ENCODE measurements around the gene CFB.
"Not testable (repeated sequence)": the region's sequence is repeated elsewhere in the genome, so short reads cannot be mapped to it uniquely, and the experiment has no call there.

GRCh38 chr6:31981744-31982143 is 35.8 kb downstream of the CFB start, which contains the start of gene C4A:
- not testable (repeated sequence) for TF ChIP-seq KLF10 (tag by site-specific recombination; IDR thresholded peaks at IDR 0.05); ZNF175 (tag by site-specific recombination; IDR thresholded peaks at IDR 0.05); KLF9 (tag by site-specific recombination; IDR thresholded peaks at IDR 0.05; ENCODE audit: low read depth); ZNF121 (tag by site-specific recombination; IDR thresholded peaks at IDR 0.05)
- TF ChIP-seq, protein P1, sequence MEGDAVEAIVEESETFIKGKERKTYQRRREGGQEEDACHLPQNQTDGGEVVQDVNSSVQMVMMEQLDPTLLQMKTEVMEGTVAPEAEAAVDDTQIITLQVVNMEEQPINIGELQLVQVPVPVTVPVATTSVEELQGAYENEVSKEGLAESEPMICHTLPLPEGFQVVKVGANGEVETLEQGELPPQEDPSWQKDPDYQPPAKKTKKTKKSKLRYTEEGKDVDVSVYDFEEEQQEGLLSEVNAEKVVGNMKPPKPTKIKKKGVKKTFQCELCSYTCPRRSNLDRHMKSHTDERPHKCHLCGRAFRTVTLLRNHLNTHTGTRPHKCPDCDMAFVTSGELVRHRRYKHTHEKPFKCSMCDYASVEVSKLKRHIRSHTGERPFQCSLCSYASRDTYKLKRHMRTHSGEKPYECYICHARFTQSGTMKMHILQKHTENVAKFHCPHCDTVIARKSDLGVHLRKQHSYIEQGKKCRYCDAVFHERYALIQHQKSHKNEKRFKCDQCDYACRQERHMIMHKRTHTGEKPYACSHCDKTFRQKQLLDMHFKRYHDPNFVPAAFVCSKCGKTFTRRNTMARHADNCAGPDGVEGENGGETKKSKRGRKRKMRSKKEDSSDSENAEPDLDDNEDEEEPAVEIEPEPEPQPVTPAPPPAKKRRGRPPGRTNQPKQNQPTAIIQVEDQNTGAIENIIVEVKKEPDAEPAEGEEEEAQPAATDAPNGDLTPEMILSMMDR (tag by site-specific recombination; IDR thresholded peaks at IDR 0.05) = not testable (repeated sequence)
- TF ChIP-seq, protein P2, sequence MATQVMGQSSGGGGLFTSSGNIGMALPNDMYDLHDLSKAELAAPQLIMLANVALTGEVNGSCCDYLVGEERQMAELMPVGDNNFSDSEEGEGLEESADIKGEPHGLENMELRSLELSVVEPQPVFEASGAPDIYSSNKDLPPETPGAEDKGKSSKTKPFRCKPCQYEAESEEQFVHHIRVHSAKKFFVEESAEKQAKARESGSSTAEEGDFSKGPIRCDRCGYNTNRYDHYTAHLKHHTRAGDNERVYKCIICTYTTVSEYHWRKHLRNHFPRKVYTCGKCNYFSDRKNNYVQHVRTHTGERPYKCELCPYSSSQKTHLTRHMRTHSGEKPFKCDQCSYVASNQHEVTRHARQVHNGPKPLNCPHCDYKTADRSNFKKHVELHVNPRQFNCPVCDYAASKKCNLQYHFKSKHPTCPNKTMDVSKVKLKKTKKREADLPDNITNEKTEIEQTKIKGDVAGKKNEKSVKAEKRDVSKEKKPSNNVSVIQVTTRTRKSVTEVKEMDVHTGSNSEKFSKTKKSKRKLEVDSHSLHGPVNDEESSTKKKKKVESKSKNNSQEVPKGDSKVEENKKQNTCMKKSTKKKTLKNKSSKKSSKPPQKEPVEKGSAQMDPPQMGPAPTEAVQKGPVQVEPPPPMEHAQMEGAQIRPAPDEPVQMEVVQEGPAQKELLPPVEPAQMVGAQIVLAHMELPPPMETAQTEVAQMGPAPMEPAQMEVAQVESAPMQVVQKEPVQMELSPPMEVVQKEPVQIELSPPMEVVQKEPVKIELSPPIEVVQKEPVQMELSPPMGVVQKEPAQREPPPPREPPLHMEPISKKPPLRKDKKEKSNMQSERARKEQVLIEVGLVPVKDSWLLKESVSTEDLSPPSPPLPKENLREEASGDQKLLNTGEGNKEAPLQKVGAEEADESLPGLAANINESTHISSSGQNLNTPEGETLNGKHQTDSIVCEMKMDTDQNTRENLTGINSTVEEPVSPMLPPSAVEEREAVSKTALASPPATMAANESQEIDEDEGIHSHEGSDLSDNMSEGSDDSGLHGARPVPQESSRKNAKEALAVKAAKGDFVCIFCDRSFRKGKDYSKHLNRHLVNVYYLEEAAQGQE (tag by site-specific recombination; IDR thresholded peaks at IDR 0.05) = not testable (repeated sequence)

Measured in HEK293 (cell line).